ENCODE measurements around the gene SCMH1. TPM values are rescaled to one million over a fixed set of nuclear protein-coding genes. Genes with fewer than 3 reads are reported as not detected.

The SCMH1 gene
- total RNA-seq, 2 donors from 2014 or later = 16.4 to 18.3 TPM

DNA sequence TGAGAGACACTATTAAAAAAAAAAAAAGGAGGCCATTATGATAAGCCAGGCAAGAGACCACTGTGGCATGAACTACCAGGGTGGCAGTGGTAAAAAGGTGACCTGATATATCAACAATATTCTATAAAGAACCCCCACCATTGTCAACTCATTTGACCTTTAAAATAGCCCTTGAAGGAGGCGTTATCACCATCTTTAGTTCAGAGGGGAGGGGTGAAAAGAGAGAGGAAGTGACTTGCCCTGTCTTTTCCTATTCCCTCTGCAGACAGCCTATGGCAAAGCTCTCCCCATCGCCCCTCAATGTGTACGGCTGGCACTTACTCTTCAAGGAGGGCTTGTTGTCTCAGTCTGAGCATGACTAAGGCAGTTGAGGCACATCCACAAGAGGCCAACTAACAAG lies 208.8 kb downstream of the SCMH1 start:
- 96 to 100% methylated on average over 1 to 3 of the region's 3 CpGs for WGBS, 2 experiments (ENCODE audit: insufficient coverage in 1 of 2, insufficient read length in 1 of 2)
- no peak overlapping the region for H3K4me3 Mint-ChIP-seq
- TF ChIP-seq, protein P1, sequence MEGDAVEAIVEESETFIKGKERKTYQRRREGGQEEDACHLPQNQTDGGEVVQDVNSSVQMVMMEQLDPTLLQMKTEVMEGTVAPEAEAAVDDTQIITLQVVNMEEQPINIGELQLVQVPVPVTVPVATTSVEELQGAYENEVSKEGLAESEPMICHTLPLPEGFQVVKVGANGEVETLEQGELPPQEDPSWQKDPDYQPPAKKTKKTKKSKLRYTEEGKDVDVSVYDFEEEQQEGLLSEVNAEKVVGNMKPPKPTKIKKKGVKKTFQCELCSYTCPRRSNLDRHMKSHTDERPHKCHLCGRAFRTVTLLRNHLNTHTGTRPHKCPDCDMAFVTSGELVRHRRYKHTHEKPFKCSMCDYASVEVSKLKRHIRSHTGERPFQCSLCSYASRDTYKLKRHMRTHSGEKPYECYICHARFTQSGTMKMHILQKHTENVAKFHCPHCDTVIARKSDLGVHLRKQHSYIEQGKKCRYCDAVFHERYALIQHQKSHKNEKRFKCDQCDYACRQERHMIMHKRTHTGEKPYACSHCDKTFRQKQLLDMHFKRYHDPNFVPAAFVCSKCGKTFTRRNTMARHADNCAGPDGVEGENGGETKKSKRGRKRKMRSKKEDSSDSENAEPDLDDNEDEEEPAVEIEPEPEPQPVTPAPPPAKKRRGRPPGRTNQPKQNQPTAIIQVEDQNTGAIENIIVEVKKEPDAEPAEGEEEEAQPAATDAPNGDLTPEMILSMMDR (conservative IDR thresholded peaks at IDR 0.05) = no peak
- no peak for DNase-seq
- H3K27ac Mint-ChIP-seq = no peak overlapping the region
- Histone ChIP-seq H3K36me3 (ENCODE audit: control insufficient read depth, insufficient read depth, low read length) (peaks cover 18% of the 10 kb centered on the region), H3K4me3 (ENCODE audit: low read length) (no peak overlapping the region), H3K4me1 (ENCODE audit: control insufficient read depth, insufficient read depth, low read length) (no peaks in the 10 kb centered on the region), H3K27me3 (ENCODE audit: control insufficient read depth, insufficient read depth, low read length, poor library complexity, severe bottlenecking) (no peaks in the 10 kb centered on the region), H3K9me3 (ENCODE audit: control insufficient read depth, low read length) (no peaks in the 10 kb centered on the region), H3K9ac (ENCODE audit: extremely low read depth, low read length, poor library complexity, severe bottlenecking) (no peak overlapping the region), H3K27ac (ENCODE audit: low read depth, low read length) (no peak overlapping the region)
- no peaks in the 10 kb centered on the region for H3K4me1 Mint-ChIP-seq
- H3K27me3 Mint-ChIP-seq (ENCODE audit: insufficient read depth) = no peaks in the 10 kb centered on the region
- H3K9me3 Mint-ChIP-seq = no peaks in the 10 kb centered on the region
- peaks cover 25% of the 10 kb centered on the region for H3K36me3 Mint-ChIP-seq (ENCODE audit: low read depth)

DNA sequence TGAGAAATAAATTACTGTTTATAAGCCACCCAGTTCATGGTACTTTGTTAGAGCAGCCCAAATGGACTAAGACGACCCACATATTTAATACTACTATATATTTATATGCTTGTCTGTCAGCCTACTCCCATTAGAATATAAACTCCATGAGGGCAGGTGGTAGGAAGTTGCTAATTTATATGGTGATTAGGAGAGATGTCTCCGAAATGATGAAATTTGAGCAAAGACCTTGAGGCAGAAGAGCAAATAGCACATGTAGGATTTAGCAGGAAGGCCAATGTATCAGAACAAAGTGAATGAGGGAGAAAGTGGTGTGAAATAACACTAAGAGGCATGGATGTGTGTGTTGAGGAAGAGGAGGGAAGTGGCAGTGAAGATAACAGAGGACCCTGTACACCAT lies 210.0 kb downstream of the SCMH1 start:
- no peak overlapping the region for H3K4me3 ChIP-seq (ENCODE audit: low read length)
- H3K9ac ChIP-seq (ENCODE audit: extremely low read depth, low read length, poor library complexity, severe bottlenecking) = no peak overlapping the region
- peaks cover 33% of the 10 kb centered on the region for H3K36me3 Mint-ChIP-seq (ENCODE audit: low read depth)
- no peak overlapping the region for H3K27ac Mint-ChIP-seq
- no peak for DNase-seq
- 91 to 94% methylated on average over 1 of the region's 2 CpGs for WGBS, 2 experiments (ENCODE audit: insufficient coverage in 1 of 2, insufficient read length in 1 of 2)
- no peaks in the 10 kb centered on the region for H3K4me1 ChIP-seq (ENCODE audit: control insufficient read depth, insufficient read depth, low read length)
- TF ChIP-seq, protein P1 (conservative IDR thresholded peaks at IDR 0.05) = no peak
- no peaks in the 10 kb centered on the region for H3K27me3 Mint-ChIP-seq (ENCODE audit: insufficient read depth)
- H3K27me3 ChIP-seq (ENCODE audit: control insufficient read depth, insufficient read depth, low read length, poor library complexity, severe bottlenecking) = no peaks in the 10 kb centered on the region
- H3K9me3 ChIP-seq (ENCODE audit: control insufficient read depth, low read length) = no peaks in the 10 kb centered on the region
- H3K9me3 Mint-ChIP-seq = no peaks in the 10 kb centered on the region
- H3K4me3 Mint-ChIP-seq = no peak overlapping the region
- no peak overlapping the region for H3K27ac ChIP-seq (ENCODE audit: low read depth, low read length)
- H3K36me3 ChIP-seq (ENCODE audit: control insufficient read depth, insufficient read depth, low read length) = peaks cover 19% of the 10 kb centered on the region
- no peaks in the 10 kb centered on the region for H3K4me1 Mint-ChIP-seq

DNA sequence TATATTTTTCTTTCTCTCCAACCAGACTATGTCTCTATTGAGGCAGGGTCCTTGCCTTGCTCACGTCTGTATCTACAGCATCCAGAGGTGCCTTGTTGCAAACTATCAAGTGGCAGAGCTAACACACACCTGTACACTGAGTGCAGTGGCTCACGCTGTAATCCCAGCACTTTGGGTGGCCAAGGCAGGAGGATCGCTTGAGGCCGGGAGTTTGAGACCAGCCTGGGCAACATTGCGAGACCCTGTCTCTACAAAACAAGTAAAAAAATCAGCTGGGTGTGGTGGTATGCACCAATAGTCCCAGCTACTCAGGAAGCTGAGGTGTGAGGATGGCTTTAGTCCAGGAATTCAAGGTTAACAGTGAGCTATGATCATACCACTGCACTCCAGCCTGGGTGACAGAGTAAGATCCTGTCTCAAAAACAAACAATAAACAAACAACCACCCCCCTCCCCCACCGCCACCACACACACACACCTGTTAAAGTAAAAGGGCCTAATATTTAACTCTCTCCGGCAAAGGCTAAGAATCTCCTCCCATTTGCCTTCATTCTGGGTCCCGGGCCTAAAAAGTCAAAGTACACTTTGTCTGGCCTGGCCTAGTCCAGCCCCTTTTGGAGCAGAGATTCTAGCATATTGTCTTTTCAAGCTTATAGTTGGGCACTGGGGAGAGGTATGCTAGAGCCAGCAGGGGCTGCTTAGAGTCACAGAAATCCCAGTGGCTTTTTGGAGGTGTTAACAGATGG lies 211.1 kb downstream of the SCMH1 start:
- H3K27ac ChIP-seq (ENCODE audit: low read depth, low read length) = no peak overlapping the region
- no peaks in the 10 kb centered on the region for H3K4me1 Mint-ChIP-seq
- peaks cover 33% of the 10 kb centered on the region for H3K36me3 Mint-ChIP-seq (ENCODE audit: low read depth)
- DNase-seq = no peak
- H3K27ac Mint-ChIP-seq = no peak overlapping the region
- no peak overlapping the region for H3K4me3 Mint-ChIP-seq
- H3K27me3 Mint-ChIP-seq (ENCODE audit: insufficient read depth) = no peaks in the 10 kb centered on the region
- peaks cover 19% of the 10 kb centered on the region for H3K36me3 ChIP-seq (ENCODE audit: control insufficient read depth, insufficient read depth, low read length)
- H3K4me3 ChIP-seq (ENCODE audit: low read length) = no peak overlapping the region
- H3K9me3 Mint-ChIP-seq = no peaks in the 10 kb centered on the region
- WGBS, 2 experiments (ENCODE audit: insufficient coverage in 1 of 2, insufficient read length in 1 of 2) = 95 to 97% methylated on average over 5 to 8 of the region's 8 CpGs
- no peaks in the 10 kb centered on the region for H3K4me1 ChIP-seq (ENCODE audit: control insufficient read depth, insufficient read depth, low read length)
- no peaks in the 10 kb centered on the region for H3K27me3 ChIP-seq (ENCODE audit: control insufficient read depth, insufficient read depth, low read length, poor library complexity, severe bottlenecking)
- no peaks in the 10 kb centered on the region for H3K9me3 ChIP-seq (ENCODE audit: control insufficient read depth, low read length)
- no peak overlapping the region for H3K9ac ChIP-seq (ENCODE audit: extremely low read depth, low read length, poor library complexity, severe bottlenecking)
- TF ChIP-seq, protein P1 (conservative IDR thresholded peaks at IDR 0.05) = no peak
